EH (cell line): ENCODE data around the gene SYCP3.

Experiments used
- DNase-seq: peaks from one replicate; pipeline ENCODE4 v3.0.0-alpha.2; 2015; ENCODE audit warnings: low read depth

SYCP3 gene

GRCh38 chr12:101680240-101680639 lies 59.0 kb downstream of the SYCP3 start:
- DNase-seq: no peak
